Vagina (tissue), 2 donors: ENCODE results near the gene SLC12A9. TPM values are rescaled to one million over a fixed set of nuclear protein-coding genes. Genes with fewer than 3 reads are reported as not detected.
A peak's percentile ranks its signal among the peaks of the same experiment; 100 is the strongest.

Experiments used
- DNase-seq, 2 donors: peaks; one replicate each; pipeline ENCODE4 v3.0.0-alpha.2; 2017; ENCODE audit errors: extremely low spot score in 2 of 2
- H3K27ac ChIP-seq: fragments of 200-600 bp; sonication (generic); one replicate; pipeline ENCODE4 v1.5.1; 2019
- H3K27me3 ChIP-seq: fragments of 200-600 bp; sonication (generic); one replicate; pipeline ENCODE4 v1.5.1; 2019
- H3K36me3 ChIP-seq, 2 donors: fragments of 200-600 bp; sonication (generic); one replicate each; pipeline ENCODE4 v1.5.1; 2017 to 2019
- H3K4me1 ChIP-seq: fragments of 200-600 bp; sonication (generic); one replicate; pipeline ENCODE4 v1.5.1; 2019
- H3K4me3 ChIP-seq, 2 donors: fragments of 200-600 bp; sonication (generic); 1 replicate in 1 of 2; 2 replicates in 1 of 2; pipeline ENCODE4 v1.5.1; 2016 to 2019
- H3K9me3 ChIP-seq: fragments of 200-600 bp; sonication (generic); one replicate; pipeline ENCODE4 v1.5.1; 2019
- POLR2A ChIP-seq, 2 donors: fragments of 450-650 bp; IDR thresholded peaks; one replicate each; pipeline ENCODE4 v1.6.1; 2017; ENCODE audit warnings: antibody characterized with exemption in 2 of 2, mild to moderate bottlenecking in 2 of 2, moderate library complexity in 2 of 2
- POLR2AphosphoS5 ChIP-seq, 2 donors: sonication (generic); formaldehyde crosslinking; IDR thresholded peaks; one replicate each; pipeline ENCODE4 v1.9.0; 2017; ENCODE audit warnings: antibody characterized with exemption in 2 of 2, mild to moderate bottlenecking in 2 of 2, low read depth in 1 of 2; ENCODE audit not compliant: insufficient read depth in 1 of 2
- intact Hi-C: fragments of 100-400 bp; cut with DNase I; formaldehyde crosslinking; loops from one replicate; pipeline ENCODE4 v1.15.1; 2023
- total RNA-seq: library from RNA; depleted of rRNA; stranded (reverse); fragments of >200 nt; gene quantifications from one replicate; pipeline ENCODE4 v1.2.3, GENCODE V29; 2016
- TF ChIP-seq, protein P1 (sequence below), 3 experiments: fragments of 450-650 bp in 2 of 3; fragments of 200-600 bp in 1 of 3; sonication (generic) in 1 of 3; IDR thresholded peaks; one replicate each; pipeline ENCODE4 v1.5.1; 2017 to 2019; ENCODE audit warnings: antibody characterized with exemption in 3 of 3, mild to moderate bottlenecking in 2 of 3, moderate library complexity in 2 of 3

Gene SLC12A9
- total RNA-seq, 1 donor from 2014 or later, result 15.7 TPM

DNA sequence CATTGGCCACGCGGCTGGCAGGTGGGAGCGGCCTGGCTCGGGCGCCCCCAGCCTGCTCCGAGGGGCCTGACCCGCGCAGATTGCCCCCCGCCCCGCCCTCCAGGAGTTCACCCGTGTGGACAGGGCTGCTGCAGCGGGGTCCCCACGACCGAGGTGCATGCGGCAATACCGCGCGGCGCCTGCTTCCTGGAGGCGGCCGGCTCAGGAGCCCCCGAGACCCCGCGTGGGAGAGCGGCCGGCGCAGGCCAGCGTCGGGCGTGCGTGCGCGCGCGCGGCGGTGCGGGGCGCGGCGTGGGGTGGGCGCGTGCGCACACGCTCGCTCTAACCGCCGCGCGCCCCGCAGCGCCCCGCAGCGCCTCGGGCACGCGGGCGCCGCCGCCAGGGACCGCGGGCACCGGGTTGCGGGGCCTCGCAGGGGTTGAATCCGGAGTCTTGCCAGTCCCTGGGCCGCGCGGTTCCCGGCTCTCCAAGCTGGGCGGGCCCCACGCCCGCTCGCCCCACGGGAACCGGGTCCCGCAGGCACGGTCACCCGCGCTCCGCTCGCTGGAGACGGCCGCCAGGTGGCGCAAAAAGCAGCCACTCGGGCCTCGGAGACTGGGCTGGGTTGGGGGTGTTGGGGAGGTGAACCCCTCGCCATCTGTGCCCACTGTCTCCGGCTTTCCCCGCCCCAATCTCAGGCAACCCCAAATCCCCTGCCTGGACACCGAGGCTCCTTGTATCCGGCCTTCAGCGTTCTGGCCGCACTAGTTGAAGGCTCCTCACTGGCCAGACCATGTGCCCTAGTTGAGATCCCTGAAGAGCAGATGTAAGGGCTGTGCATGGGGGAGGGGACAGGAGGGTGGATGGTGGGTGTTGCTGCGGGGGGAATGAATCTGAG lies 44.5 kb downstream of the SLC12A9 start:
- DNase-seq, result no peak
- H3K4me1 ChIP-seq, result peaks cover 25% of the 10 kb centered on the region
- H3K27ac ChIP-seq, result no peak overlapping the region
- intact Hi-C loops, result loop anchor here (5.0 kb wide), 2 partner anchors 160 to 180 kb away; no protein-coding TSS in a partner anchor
- no peaks in the 10 kb centered on the region for H3K9me3 ChIP-seq
- H3K27me3 ChIP-seq, result no peaks in the 10 kb centered on the region
- TF ChIP-seq POLR2AphosphoS5 (IDR thresholded peaks at IDR 0.05; ENCODE audit: insufficient read depth in 1 of 2, low read depth in 1 of 2) (no peak), POLR2A (IDR thresholded peaks at IDR 0.05) (no peak)
- TF ChIP-seq, protein P1, sequence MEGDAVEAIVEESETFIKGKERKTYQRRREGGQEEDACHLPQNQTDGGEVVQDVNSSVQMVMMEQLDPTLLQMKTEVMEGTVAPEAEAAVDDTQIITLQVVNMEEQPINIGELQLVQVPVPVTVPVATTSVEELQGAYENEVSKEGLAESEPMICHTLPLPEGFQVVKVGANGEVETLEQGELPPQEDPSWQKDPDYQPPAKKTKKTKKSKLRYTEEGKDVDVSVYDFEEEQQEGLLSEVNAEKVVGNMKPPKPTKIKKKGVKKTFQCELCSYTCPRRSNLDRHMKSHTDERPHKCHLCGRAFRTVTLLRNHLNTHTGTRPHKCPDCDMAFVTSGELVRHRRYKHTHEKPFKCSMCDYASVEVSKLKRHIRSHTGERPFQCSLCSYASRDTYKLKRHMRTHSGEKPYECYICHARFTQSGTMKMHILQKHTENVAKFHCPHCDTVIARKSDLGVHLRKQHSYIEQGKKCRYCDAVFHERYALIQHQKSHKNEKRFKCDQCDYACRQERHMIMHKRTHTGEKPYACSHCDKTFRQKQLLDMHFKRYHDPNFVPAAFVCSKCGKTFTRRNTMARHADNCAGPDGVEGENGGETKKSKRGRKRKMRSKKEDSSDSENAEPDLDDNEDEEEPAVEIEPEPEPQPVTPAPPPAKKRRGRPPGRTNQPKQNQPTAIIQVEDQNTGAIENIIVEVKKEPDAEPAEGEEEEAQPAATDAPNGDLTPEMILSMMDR (IDR thresholded peaks at IDR 0.05), result peak; percentile 32 to 77 (median 66)
- no peaks in the 10 kb centered on the region for H3K36me3 ChIP-seq
- peak overlapping the region; percentile 47 to 51 for H3K4me3 ChIP-seq

DNA sequence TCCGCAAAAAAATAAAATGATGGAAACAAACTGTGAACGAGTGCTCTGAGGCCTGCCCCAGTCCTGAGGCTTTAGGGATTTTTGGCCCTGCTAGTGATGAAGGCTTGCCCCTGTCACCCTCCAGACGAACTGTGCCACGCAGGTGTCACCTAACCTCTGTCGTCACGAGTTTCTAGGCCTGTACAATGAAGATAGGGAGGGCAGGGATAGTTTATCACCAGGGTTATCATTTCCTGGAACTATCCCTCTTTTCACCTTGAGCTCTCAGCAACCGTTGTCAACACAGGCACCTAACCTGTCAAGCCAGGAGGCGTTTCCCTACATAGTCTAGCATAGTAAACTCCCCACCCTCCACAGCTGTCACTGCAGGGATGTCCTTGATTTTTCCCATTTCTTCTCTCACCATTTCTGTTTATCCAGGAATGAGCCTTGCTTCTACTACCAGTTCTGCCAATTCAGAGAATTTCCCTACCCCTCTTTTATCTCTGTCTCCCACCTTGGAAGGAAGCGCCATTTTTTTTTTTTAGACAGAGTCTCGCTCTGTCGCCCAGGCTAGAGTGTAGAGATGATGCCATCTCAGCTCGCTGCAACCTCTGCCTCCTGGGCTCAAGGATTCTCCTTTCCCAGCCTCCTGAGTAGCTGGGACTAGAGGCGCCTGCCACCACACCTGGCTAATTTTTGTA lies 45.4 kb downstream of the SLC12A9 start:
- Histone ChIP-seq H3K36me3 (no peaks in the 10 kb centered on the region), H3K27me3 (no peaks in the 10 kb centered on the region), H3K27ac (no peak overlapping the region), H3K4me1 (peaks cover 25% of the 10 kb centered on the region), H3K4me3 (no peak overlapping the region), H3K9me3 (no peaks in the 10 kb centered on the region)
- DNase-seq, result no peak
- TF ChIP-seq, protein P1 (IDR thresholded peaks at IDR 0.05), result no peak
- no peak for TF ChIP-seq POLR2AphosphoS5 (IDR thresholded peaks at IDR 0.05; ENCODE audit: insufficient read depth in 1 of 2, low read depth in 1 of 2)
- TF ChIP-seq POLR2A (IDR thresholded peaks at IDR 0.05), result no peak
- intact Hi-C loops, result loop anchor here (5.0 kb wide), 2 partner anchors 159 to 179 kb away; no protein-coding TSS in a partner anchor

DNA sequence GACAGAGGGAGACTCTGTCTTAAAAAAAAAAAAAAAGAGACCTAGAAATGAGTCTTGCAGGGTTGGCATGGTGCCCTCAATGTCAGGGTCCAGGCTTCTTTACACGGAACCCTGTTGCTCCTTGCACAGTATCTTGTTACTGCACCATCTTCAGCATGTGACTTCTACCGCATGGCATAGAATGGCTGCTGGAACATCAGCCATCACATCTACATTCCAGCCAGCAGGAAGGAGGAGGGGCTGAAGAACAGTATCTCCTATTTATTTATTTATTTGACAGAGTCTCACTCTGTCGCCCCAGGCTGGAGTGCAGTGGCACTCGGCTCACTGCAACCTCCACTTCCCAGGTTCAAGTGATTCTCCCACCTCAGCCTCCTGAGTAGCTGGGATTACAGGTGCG lies 46.9 kb downstream of the SLC12A9 start:
- H3K9me3 ChIP-seq, result no peaks in the 10 kb centered on the region
- no peak overlapping the region for H3K4me3 ChIP-seq
- no peaks in the 10 kb centered on the region for H3K27me3 ChIP-seq
- no peak overlapping the region for H3K27ac ChIP-seq
- H3K36me3 ChIP-seq, result no peaks in the 10 kb centered on the region
- no peak for DNase-seq
- intact Hi-C loops, result loop anchor here (5.0 kb wide), 2 partner anchors 158 to 178 kb away; no protein-coding TSS in a partner anchor
- TF ChIP-seq POLR2A (IDR thresholded peaks at IDR 0.05), result no peak
- TF ChIP-seq, protein P1 (IDR thresholded peaks at IDR 0.05), result no peak
- TF ChIP-seq POLR2AphosphoS5 (IDR thresholded peaks at IDR 0.05; ENCODE audit: insufficient read depth in 1 of 2, low read depth in 1 of 2), result no peak
- peaks cover 23% of the 10 kb centered on the region for H3K4me1 ChIP-seq

- intact Hi-C loops, result no loop called here
- Histone ChIP-seq H3K27me3 (no peaks in the 10 kb centered on the region), H3K27ac (no peak overlapping the region)
Measured at GRCh38 chr7:100900978-100901377, 48.5 kb downstream of the SLC12A9 start.

More at GRCh38 chr7:100900978-100901377, 48.5 kb downstream of the SLC12A9 start:
- Histone ChIP-seq H3K4me1 (peaks cover 7% of the 10 kb centered on the region), H3K36me3 (no peaks in the 10 kb centered on the region), H3K4me3 (no peak overlapping the region), H3K9me3 (no peaks in the 10 kb centered on the region)
- TF ChIP-seq POLR2A (IDR thresholded peaks at IDR 0.05), result no peak
- TF ChIP-seq, protein P1 (IDR thresholded peaks at IDR 0.05), result no peak
- TF ChIP-seq POLR2AphosphoS5 (IDR thresholded peaks at IDR 0.05; ENCODE audit: insufficient read depth in 1 of 2, low read depth in 1 of 2), result no peak
- DNase-seq, result no peak
